Non-pigmented ciliary epithelial cell (primary cell): Measurements from ENCODE around the gene SORCS2.
A peak's percentile ranks its signal among the peaks of the same experiment; 100 is the strongest.

Source experiments
- DNase-seq: peaks from one replicate; pipeline ENCODE4 v3.0.0-alpha.2; 2010; ENCODE audit warnings: low read depth

The SORCS2 gene

DNA sequence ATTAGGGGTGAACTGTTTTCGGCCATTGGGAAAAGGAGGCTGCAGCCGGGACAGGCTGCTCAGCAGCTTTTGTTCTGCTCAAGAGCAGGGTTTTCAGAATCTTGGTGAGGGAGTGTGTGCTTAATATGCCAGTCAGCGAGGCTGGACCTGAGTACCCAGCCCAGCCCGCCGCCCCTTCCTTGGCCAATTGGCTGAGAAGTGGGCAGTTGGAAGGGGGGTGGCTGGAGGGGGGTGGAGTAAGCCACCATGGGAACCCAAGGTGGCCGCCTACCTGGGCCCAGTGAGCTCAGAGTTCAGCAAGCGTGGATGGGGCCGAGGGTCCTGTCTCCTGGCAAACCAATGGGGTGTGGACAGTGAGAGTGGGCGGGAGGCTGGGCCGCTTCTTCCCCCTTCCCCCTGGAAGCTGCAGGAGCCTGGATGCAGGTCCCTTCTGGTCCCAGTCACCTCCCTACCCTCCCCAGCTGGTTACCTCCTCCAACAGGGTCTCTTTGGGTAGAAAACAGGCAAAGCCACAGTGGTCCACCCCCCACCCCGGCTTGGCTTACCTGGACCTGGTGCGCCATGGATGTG lies 52.5 kb downstream of the SORCS2 start:
- no peak for DNase-seq

DNA sequence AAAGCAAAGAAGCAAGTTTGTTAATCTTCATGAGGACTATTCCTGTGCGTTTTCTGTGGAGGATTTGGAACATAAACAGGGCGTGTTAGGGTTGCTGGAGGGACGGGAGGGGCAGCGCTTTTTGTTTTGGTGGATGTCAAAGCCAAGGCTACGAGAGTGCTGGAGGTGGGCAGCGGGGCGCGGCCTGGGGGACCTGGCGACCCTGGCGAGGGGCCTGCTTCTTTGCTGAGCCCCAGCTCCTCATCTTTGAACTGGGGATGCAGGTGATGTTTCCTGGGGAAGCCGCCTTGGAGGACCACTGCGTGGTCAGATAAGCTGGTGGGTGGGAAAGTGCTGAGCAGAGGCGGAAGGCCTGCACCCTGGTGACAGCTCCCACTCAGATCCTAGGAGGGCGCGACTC lies 55.2 kb downstream of the SORCS2 start:
- no peak for DNase-seq

- DNase-seq = no peak
Observed at GRCh38 chr4:7247946-7248345, 55.6 kb downstream of the SORCS2 start.

DNA sequence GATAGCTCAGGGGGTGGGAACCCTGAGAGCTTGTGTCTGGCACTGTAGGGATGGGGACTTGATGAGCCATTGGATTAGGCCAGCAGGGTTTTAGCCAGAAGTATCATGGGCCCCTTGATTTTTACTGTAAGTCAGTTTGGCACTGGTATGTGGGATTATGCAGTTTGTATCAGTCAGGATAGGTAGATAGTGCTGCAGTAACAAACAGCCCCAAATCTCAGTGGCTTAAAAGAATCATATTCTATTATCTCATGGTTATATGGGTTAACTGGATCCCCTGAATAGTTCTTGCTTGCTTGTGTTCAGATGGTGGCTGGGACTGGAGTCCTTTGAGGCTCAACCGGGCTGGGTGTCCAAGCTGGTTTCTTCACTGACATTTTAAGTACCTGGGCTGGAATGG lies 56.5 kb downstream of the SORCS2 start:
- no peak for DNase-seq

DNA sequence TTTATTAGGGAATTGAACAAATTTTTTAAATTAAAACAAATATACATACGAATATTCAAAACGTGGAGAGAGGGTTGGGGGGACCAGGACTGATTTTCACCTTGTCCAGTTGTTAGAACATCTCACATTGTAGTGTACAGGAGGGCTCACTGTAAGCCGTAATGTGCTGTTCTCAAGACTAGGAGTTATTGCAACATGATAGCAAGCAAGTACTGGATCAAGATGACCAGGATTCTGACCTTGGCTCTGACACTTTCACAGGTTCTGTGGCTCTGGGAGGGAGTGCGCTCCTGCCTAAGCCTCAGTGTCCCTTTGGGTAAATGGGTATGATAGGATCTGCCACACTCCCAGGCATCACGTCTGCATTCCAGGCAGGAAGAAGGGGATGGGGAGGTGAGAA lies 59.0 kb downstream of the SORCS2 start:
- no peak for DNase-seq

GRCh38 chr4:7252051-7252450 lies 59.7 kb downstream of the SORCS2 start:
- DNase-seq = no peak

DNA sequence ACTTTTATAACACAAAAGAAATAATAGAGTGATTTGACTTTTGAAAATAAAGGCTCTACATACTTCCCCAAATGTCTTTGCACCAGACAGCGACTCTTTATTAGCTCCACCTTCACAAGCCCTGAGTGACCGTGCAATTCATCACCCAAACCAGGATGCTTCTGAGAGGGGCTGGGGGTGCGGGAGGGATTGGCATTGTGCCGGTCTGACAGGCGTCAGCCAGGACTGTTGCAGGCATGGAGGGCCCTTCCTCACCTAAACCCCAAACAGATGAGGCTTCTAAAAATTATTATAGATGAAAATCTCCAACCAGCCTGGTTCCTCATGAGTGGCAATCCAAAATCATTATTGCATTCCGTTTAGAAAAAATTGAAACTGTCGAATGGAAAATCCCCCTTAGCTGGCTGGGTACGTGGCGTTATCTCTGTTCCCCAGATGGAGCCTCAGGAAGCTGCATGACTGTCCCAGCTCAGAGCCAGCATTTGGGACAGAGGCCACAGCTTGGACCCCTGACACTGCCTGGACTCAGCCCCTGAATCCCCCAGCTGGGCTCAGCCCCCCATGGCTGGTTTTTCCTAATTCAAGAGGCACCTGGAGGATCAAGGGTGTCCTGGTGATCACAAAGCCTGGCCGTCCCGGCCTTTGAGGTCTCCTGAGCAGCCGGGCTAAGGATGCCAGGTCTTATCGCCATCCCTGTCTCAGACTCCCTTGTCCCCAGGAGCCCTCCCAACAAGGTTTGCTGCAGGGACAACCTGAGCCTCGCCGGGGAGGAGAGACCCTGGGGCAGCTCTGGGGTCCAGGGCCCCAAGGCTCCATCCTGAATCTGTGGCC lies 60.4 kb downstream of the SORCS2 start:
- DNase-seq = no peak

- no peak for DNase-seq
Observed at GRCh38 chr4:7253341-7253700, 61.0 kb downstream of the SORCS2 start.

GRCh38 chr4:7253837-7254236 lies 61.5 kb downstream of the SORCS2 start:
- no peak for DNase-seq

- DNase-seq = no peak
Observed at GRCh38 chr4:7254736-7255487, 62.6 kb downstream of the SORCS2 start.

- DNase-seq = no peak
Observed at GRCh38 chr4:7255488-7255881, 63.1 kb downstream of the SORCS2 start.

DNA sequence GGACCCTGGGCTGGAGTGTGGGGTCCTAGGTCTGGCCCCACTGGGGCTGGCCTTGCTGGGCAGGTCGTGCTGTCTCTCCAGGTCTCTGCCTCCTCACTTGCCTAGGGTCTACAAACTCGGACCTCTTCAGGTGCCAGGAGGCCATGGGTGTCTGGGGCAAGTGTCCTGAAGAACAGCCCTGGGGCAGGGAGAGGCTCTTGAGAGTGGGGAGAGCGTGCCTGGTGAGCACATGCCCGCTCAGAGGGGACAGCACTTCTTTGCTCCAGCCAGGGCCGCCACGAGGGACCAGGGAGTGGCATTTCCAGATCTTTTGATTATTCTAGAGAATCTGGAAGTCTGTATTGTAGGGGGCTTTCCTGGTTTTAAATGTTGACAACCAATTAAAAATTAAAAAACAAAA lies 63.7 kb downstream of the SORCS2 start:
- DNase-seq = no peak

DNA sequence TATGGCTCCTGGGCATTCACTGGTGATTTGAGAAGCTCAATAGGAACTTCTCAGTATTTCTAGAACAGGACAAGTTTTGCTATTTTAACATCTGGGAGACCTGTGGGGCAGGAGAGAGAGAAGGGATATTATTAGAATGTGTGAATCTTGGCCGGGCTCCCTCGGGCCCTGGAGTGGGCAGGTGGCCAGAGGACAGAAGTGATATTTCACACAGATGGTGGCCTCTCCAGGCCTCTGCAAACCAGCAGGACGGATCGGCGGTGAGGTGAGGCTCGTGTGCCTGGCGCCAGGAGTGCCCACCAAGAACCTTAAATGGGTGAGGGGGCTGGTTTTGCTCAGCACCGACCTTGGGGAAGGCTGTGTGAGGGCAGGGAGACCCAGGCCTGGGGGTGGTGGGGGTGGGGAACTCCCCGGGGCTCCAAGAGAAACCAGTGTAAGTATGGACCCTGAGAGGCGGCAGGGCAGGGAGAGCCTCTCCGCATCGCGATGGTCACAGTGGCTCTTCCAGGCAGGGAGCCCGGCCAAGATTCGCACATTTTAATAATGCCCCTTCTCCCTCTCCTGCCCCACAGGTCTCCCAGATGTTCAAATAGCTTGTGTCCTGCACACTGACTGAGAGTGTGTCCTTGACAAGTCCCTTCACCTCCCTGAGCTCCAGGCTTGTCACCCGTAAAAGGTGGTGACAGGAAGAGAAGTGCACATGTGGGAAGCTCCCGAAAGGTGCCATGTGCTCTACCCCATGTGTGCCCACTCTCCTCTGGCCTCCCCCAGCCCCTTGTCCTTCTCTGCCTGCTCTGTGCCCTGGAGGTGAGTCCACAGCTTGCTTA lies 64.9 kb downstream of the SORCS2 start:
- no peak for DNase-seq

DNA sequence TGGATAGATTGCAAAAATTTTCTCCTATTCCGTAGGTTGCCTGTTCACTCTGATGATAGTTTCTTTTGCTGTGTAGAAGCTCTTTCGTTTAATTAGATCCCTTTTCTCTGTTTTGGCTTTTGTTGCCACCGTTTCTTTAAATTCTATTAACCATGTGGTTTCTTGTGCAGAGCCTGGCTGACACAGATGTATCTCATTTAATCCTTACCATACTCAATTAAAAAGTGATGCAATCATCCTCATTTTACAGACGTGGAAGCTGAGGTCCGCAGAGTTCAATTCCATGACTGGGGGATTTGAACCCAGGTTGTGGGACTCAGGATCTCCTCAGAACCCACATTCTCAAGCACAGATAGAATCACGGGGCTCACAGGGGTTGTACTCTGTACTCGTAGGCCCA lies 66.7 kb downstream of the SORCS2 start:
- no peak for DNase-seq

DNA sequence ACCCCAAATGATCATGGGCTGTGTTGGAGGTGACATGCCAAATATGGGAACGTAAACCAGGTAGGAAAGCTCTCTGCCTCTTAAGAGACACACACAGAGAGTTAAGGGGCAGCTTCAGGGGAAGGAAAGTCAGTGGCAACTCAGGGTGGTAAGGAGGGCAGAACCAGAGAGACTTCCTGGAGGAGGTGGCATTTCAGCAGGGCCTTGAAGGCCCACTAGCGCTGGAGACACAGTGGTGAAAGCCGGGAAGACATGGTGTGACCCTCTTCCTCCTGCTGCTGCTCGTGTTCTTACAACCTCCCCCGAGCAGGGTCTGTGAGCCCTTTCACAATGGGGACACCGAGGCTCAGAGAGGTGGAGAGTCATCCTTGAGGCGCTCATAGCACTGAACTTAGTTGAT lies 68.2 kb downstream of the SORCS2 start:
- DNase-seq = no peak

GRCh38 chr4:7261087-7261486 lies 68.7 kb downstream of the SORCS2 start:
- DNase-seq = no peak

- DNase-seq = no peak
Observed at GRCh38 chr4:7261536-7261935, 69.2 kb downstream of the SORCS2 start.

DNA sequence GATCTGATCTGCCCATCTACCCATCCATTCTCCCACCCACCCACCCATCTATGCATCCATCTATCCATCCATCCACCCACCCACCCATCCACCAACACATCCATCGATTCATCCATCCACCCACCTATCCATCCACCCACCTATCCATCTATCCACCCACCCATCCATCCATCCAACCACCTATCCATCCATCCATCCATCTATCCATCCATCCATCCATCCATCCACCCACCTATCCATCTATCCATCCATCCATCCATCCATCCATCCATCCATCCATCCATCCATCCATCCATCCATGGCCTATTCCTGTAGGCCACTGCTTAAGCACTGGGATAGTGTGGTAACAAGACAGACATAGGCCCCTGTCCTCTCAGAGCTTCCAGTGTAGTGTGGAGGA lies 69.8 kb downstream of the SORCS2 start:
- DNase-seq = no peak

DNA sequence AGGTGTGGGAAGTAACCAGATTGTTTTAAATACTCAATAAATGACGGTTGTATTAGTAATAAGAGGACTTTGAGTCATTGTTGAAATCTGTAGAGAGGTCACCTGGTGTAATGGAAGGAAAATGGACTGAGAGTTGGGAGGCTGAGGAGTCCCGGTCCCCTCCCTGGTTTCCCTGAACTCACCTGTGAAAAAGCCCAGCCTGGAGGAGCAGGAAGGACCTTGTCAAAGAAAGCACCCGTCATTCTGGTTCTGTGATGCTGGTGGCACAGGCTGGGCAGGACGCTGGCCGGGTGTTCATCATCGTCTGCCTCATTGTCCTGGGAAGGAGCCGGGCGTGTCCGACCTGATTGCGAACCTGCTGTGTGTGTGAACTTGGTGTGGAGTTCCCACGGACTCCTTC lies 70.8 kb downstream of the SORCS2 start:
- DNase-seq = no peak

- no peak for DNase-seq
Observed at GRCh38 chr4:7264694-7265093, 72.4 kb downstream of the SORCS2 start.

- peak; percentile 63 for DNase-seq
Observed at GRCh38 chr4:7266525-7267292, 74.4 kb downstream of the SORCS2 start.

- no peak for DNase-seq
Observed at GRCh38 chr4:7267829-7268228, 75.5 kb downstream of the SORCS2 start.
